ENCODE data around the gene MYBPC1.

GRCh38 chr12:101604132-101604531 is 9.4 kb downstream of the MYBPC1 start:
- TF ChIP-seq CTCF (IDR thresholded peaks at IDR 0.05; ENCODE audit: insufficient read depth, low read length, poor library complexity, severe bottlenecking), result no peak
- TF ChIP-seq EZH2phosphoT487 (conservative IDR thresholded peaks at IDR 0.05; ENCODE audit: low read length), result no peak

All from SU-DHL-6 (cell line).